ENCODE data around the gene ATG4B. TPM values are rescaled to one million over a fixed set of nuclear protein-coding genes. Genes with fewer than 3 reads are reported as not detected.

Gene ATG4B
- total RNA-seq, 1 donor, result 46.9 TPM

DNA sequence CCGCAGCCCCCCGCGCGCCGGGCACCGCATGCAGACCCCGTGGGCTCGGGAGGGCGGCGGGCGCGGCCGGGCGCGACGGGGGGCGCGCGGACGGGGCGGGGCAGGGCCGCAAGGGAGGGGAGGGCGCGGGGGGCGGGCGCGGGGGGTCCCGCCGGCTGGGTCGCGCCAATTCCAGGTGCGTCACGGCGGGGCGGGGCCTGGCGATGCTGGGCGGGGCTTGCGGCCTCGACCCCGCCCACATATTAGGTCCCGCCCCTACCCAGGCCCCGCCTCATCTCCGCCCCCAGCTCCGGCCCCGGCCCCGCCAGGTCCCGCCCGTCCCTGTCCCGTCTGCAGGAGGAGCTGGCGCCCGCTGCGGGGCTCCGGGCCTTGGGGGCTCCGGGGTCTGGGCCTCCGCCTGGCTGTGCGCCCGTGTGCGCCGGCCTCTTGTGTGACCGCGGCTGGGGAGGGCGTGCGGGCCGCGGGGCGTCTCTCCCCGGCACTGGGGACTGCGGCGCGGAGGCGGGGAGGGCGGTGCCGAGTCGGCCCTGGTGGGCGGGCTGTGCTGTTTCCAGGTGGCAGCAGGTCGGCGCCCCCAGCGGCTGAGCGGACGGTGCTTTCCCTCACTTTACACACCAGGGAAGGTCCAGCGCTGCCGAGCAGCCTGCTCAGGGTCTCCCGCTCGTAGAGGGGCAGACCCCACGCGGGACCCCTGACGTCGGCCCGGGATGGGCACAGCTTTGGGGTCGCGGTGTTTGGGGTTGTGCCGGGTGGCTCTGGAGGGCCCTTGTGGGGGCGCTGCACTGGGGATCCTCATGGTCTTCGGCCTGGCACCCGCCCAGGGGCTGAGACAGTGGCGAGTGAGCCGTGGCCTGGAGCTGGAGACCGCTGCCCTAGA lies 64.9 kb downstream of the ATG4B start:
- Histone ChIP-seq H3K9me3 (ENCODE audit: low read depth, low read length) (no peaks in the 10 kb centered on the region), H3K27me3 (ENCODE audit: insufficient read depth, low read length) (no peaks in the 10 kb centered on the region), H3K4me3 (ENCODE audit: low read length) (peak overlapping the region; percentile 60), H3K4me1 (ENCODE audit: insufficient read depth, low read length) (peaks cover 25% of the 10 kb centered on the region)

DNA sequence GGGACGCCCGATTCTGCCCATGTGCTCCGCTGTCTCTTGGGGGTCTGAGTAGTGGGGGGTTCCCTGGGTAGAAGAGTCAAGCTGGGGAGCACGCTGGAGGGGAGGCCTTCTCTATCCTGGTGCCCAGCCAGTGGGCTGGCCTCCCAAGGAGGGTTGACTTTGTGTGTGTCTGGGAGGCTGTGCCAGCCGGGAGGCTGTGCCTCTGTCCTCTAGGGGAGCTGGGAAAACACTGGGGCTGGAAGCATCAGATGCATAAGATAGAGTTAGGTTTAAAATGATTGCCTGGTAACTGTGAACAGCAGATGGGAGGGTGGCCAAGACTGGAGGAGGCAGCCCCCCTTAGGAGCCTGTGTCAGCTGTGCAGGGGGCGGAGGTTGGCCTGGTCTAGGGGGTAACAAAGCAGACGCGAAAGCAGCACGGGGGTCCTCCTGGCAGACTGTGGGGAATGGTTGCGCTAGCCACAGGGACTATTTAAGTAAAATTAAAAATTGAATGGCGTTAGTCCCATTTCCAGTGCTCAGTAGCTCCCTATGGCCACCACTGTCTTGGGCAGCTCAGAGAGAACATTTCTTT lies 65.6 kb downstream of the ATG4B start:
- H3K4me1 ChIP-seq (ENCODE audit: insufficient read depth, low read length), result peaks cover 25% of the 10 kb centered on the region
- peak overlapping the region; percentile 54 for H3K4me3 ChIP-seq (ENCODE audit: low read length)
- H3K9me3 ChIP-seq (ENCODE audit: low read depth, low read length), result no peaks in the 10 kb centered on the region
- no peaks in the 10 kb centered on the region for H3K27me3 ChIP-seq (ENCODE audit: insufficient read depth, low read length)

DNA sequence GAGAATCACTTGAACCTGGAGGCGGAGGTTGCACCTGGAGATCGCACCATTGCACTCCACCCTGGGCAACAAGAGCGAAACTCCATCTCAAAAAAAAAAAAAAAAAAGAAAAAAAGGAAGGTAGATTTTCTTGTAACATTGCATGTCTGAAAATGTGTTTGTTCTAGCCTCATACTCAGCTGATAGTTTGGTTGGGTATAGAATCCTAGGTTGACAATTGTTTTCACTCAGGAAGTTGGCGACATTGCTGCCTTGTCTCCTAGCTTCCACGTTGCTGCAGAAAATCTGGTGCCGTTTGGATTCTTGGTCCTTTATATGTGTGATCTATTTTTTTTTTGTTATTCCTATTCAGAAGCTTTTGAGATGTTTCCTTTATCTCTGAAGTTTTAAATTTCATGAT lies 69.0 kb downstream of the ATG4B start:
- H3K4me1 ChIP-seq (ENCODE audit: insufficient read depth, low read length), result peaks cover 15% of the 10 kb centered on the region
- no peaks in the 10 kb centered on the region for H3K27me3 ChIP-seq (ENCODE audit: insufficient read depth, low read length)
- no peaks in the 10 kb centered on the region for H3K9me3 ChIP-seq (ENCODE audit: low read depth, low read length)
- no peak overlapping the region for H3K4me3 ChIP-seq (ENCODE audit: low read length)

DNA sequence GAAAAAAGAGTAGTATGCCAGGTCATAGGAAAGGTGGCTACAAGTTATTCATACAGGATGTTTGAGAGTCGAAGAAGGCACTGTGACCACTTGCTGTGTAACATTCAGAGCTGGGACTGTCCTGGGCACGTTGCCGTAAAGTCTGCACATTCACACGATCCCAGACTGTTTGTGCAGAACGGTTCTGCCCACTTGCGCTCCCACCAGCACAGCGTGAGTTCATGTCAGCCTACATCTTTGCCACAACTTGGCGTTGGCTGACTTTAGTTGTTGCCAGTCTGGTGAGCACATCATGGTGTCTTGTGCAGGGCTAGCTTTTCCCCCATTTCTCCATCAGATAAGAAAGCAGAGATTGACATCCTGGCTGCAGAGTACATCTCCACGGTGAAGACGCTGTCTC lies 71.4 kb downstream of the ATG4B start:
- peaks cover 1% of the 10 kb centered on the region for H3K4me1 ChIP-seq (ENCODE audit: insufficient read depth, low read length)
- no peak overlapping the region for H3K4me3 ChIP-seq (ENCODE audit: low read length)
- H3K9me3 ChIP-seq (ENCODE audit: low read depth, low read length), result no peaks in the 10 kb centered on the region
- no peaks in the 10 kb centered on the region for H3K27me3 ChIP-seq (ENCODE audit: insufficient read depth, low read length)

DNA sequence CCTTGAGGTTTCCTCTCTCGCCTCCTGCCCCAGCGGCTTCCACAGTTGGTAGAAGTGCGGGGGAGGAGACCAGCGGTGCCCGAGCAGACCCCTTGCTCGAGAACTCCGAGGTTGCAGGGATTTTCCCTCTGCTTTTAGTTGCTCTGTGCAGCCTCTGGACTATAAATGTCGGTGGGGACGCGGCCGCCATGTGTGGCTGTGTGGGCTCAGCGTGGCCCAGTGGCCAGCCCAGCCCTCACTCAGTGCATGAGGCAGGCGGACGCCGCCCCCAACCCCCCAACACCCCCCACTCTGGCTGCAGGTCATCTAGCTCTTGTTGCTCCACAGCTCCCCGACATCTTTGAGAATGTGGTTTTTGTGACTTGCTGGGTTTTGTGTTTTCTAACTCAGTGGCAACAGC lies 81.6 kb downstream of the ATG4B start:
- Histone ChIP-seq H3K9me3 (ENCODE audit: low read depth, low read length) (no peaks in the 10 kb centered on the region), H3K27me3 (ENCODE audit: insufficient read depth, low read length) (no peaks in the 10 kb centered on the region), H3K4me3 (ENCODE audit: low read length) (no peak overlapping the region), H3K4me1 (ENCODE audit: insufficient read depth, low read length) (no peaks in the 10 kb centered on the region)

DNA sequence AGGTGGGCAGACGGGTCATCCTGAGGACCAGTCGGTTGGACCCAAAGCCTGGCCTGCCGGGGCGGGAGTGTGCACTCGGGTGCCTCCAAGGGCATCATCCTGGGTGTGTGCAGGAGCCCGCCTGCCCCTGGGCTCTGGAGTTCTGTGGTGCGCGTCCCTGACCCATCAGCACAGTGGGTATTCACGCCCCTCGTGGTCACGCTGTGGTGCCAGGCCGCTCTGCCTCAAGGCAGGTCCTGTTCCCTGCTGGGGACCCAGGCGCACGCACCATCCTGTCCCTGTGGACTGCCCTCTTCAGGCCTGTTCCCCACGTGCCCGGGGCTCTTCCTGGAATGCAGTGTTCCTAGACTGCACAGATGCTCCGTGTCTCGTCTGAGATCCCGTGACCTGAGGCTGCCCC lies 82.6 kb downstream of the ATG4B start:
- Histone ChIP-seq H3K4me3 (ENCODE audit: low read length) (no peak overlapping the region), H3K27me3 (ENCODE audit: insufficient read depth, low read length) (no peaks in the 10 kb centered on the region), H3K9me3 (ENCODE audit: low read depth, low read length) (no peaks in the 10 kb centered on the region), H3K4me1 (ENCODE audit: insufficient read depth, low read length) (no peaks in the 10 kb centered on the region)

DNA sequence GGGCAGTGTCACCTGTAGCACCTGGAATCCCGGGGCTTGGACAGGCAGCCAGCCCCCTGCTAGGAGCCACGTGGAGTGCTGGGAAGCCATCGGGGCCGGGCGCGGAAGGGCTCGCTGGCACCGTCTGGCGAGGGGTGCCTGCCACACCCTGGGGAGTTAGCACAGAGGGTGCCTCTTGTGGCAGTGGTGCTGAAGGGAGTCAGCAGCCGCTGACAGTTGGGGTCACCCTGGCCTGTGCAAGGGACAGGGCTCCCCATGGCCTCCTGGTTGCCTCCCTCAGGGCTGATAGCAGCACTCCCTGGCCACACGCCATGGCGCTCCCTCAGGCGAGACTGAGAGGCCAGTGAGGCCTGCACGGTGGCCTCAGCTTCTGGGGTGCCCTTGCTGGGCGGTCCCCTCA lies 83.1 kb downstream of the ATG4B start:
- H3K27me3 ChIP-seq (ENCODE audit: insufficient read depth, low read length), result no peaks in the 10 kb centered on the region
- H3K4me1 ChIP-seq (ENCODE audit: insufficient read depth, low read length), result no peaks in the 10 kb centered on the region
- H3K9me3 ChIP-seq (ENCODE audit: low read depth, low read length), result no peaks in the 10 kb centered on the region
- H3K4me3 ChIP-seq (ENCODE audit: low read length), result no peak overlapping the region

DNA sequence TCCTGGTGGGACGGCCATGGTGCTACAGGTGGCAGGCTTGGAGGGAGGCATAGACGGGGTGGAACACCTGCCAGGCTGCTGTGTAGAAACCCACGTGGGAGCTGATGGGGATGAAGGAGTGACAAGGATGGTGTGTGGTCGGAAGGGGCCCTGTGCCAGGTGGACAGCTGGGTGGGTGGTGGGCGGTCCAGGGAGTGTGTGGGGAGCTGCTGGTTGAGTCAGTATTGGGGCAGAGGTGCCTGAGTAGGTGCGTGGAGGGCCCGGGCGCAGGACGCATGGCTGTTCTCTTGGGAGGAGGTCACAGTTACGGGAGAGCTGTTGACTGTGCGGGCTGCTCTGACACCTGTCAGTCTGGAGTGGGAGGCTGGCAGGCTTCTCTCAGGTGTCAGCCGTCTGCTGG lies 84.4 kb downstream of the ATG4B start:
- no peaks in the 10 kb centered on the region for H3K9me3 ChIP-seq (ENCODE audit: low read depth, low read length)

DNA sequence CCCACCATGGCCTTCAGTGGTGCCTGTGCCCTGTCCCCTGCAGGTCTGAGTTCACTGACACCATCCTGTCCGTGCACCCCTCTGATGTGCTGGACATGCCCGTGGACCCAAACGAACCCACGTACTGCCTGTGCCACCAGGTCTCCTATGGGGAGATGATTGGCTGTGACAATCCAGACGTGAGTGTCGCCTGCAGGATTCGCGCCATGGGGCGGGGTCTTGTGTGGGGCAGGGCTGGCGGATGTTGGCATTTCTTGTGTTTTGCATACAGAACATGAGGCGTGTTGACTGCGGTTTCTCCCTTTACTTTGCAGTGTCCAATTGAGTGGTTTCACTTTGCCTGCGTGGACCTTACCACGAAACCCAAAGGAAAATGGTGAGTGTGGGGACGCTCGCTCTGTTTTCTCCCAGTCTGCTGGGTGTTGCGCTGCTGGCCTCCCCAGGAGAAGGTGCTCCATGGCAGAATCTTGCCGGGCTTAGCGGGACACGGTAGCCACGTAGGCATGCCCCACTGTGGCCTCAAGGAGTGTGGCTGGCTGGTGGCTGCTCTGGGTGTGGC lies 85.5 kb downstream of the ATG4B start:
- Histone ChIP-seq H3K4me1 (ENCODE audit: insufficient read depth, low read length) (no peaks in the 10 kb centered on the region), H3K9me3 (ENCODE audit: low read depth, low read length) (no peaks in the 10 kb centered on the region), H3K27me3 (ENCODE audit: insufficient read depth, low read length) (no peaks in the 10 kb centered on the region), H3K4me3 (ENCODE audit: low read length) (no peak overlapping the region)

More for the DNA sequence above, 84.4 kb downstream of the ATG4B start:
- no peaks in the 10 kb centered on the region for H3K27me3 ChIP-seq (ENCODE audit: insufficient read depth, low read length)
- no peak overlapping the region for H3K4me3 ChIP-seq (ENCODE audit: low read length)
- H3K4me1 ChIP-seq (ENCODE audit: insufficient read depth, low read length), result no peaks in the 10 kb centered on the region

Other genes with a start within 250 kb of the ATG4B start
- 59.9 TPM for gene STK25, start 129.1 kb upstream of the ATG4B start, total RNA-seq
- 0.52 TPM for gene BOK, start 78.9 kb upstream of the ATG4B start, total RNA-seq
- 27.0 TPM for gene THAP4, start 535 bp upstream of the ATG4B start, total RNA-seq
- gene DTYMK, start 49.1 kb downstream of the ATG4B start, total RNA-seq, result 2.9 TPM
- 38.5 TPM for gene ING5, start 64.3 kb downstream of the ATG4B start, total RNA-seq
- 7.7 TPM for gene D2HGDH, start 96.9 kb downstream of the ATG4B start, total RNA-seq
- 2.5 TPM for gene GAL3ST2, start 139.1 kb downstream of the ATG4B start, total RNA-seq
- gene NEU4, start 171.5 kb downstream of the ATG4B start, total RNA-seq, result 8.5 TPM
- gene PDCD1, start 221.2 kb downstream of the ATG4B start, total RNA-seq, result 2.0 TPM
- 0.21 TPM for gene RTP5, start 232.0 kb downstream of the ATG4B start, total RNA-seq